Stimulated activated CD8-positive, alpha-beta memory T cell treated with anti-CD3 and anti-CD28 coated beads, Interleukin-12 subunit alpha, Interleukin-12 subunit beta, amount 100 ng/mL, for 4 hours (primary cell): Measurements from ENCODE around the gene ARGLU1.

Source experiments
- DNase-seq: peaks from one replicate; pipeline ENCODE4 v3.0.0-alpha.2; 2020; ENCODE audit warnings: low read depth

Gene ARGLU1

GRCh38 chr13:106586648-106587166, 18.8 kb upstream of the ARGLU1 start:
- no peak for DNase-seq

GRCh38 chr13:106581225-106581624, 13.3 kb upstream of the ARGLU1 start:
- no peak for DNase-seq

GRCh38 chr13:106575896-106576295, 8.0 kb upstream of the ARGLU1 start:
- no peak for DNase-seq

- no peak for DNase-seq
These were observed 5.9 kb upstream of the ARGLU1 start for GRCh38 chr13:106573868-106574267.

- DNase-seq: no peak
These were observed 5.4 kb upstream of the ARGLU1 start for GRCh38 chr13:106573284-106573846.

GRCh38 chr13:106570299-106570852, 2.4 kb upstream of the ARGLU1 start:
- peak; percentile 48 for DNase-seq

- DNase-seq: no peak
These were observed 1.5 kb upstream of the ARGLU1 start for GRCh38 chr13:106569233-106570095.

- no peak for DNase-seq
These were observed 514 bp upstream of the ARGLU1 start for GRCh38 chr13:106568299-106569003.

- DNase-seq: peak; percentile 10
These were observed 1.1 kb downstream of the ARGLU1 start for GRCh38 chr13:106566641-106567473.

GRCh38 chr13:106565127-106565775, 2.7 kb downstream of the ARGLU1 start:
- DNase-seq: no peak

- no peak for DNase-seq
These were observed 5.6 kb downstream of the ARGLU1 start for GRCh38 chr13:106562301-106562700.

- no peak for DNase-seq
These were observed 6.3 kb downstream of the ARGLU1 start for GRCh38 chr13:106561551-106562170.

GRCh38 chr13:106560821-106561220, 7.1 kb downstream of the ARGLU1 start:
- DNase-seq: no peak

GRCh38 chr13:106558527-106558926, 9.4 kb downstream of the ARGLU1 start:
- DNase-seq: no peak

GRCh38 chr13:106555631-106556328, 12.2 kb downstream of the ARGLU1 start:
- DNase-seq: no peak

GRCh38 chr13:106551751-106552150, 16.2 kb downstream of the ARGLU1 start:
- DNase-seq: no peak

GRCh38 chr13:106551350-106551749, 16.6 kb downstream of the ARGLU1 start:
- DNase-seq: no peak

GRCh38 chr13:106550570-106551135, 17.3 kb downstream of the ARGLU1 start:
- DNase-seq: no peak

- no peak for DNase-seq
These were observed 19.8 kb downstream of the ARGLU1 start for GRCh38 chr13:106548064-106548696.
